ENCODE data around the gene ZIC5. TPM values are rescaled to one million over a fixed set of nuclear protein-coding genes. Genes with fewer than 3 reads are reported as not detected.

The ZIC5 gene
- total RNA-seq, 1 experiment from 2014 or later: 0.66 TPM

- ChIA-PET POLR2A (no interaction called here), CTCF (interaction anchor here (2.2 kb wide), 1 partner anchor 252 kb away, joined by 6 read pairs; no protein-coding TSS in a partner anchor)
- no peak for DNase-seq
- BruUV-seq (replicated peaks): no TSS peak
- Histone ChIP-seq H3K27me3 (replicated peaks; ENCODE audit: control insufficient read depth, insufficient read depth, low read length) (peaks cover 17% of the 10 kb centered on the region), H3K36me3 (ENCODE audit: control insufficient read depth, insufficient read depth, low read length) (no peaks in the 10 kb centered on the region), H3K4me1 (peaks cover 24% of the 10 kb centered on the region), H3K9me3 (no peaks in the 10 kb centered on the region), H3K4me3 (ENCODE audit: low read depth, low read length) (no peak overlapping the region)
- peak overlapping the region; percentile 64 for H3K4me3 Mint-ChIP-seq (ENCODE audit: unreplicated experiment)
- no peak overlapping the region for H3K27ac Mint-ChIP-seq (ENCODE audit: unreplicated experiment)
- TF ChIP-seq CTCF (IDR thresholded peaks at IDR 0.05; ENCODE audit: insufficient read depth in 1 of 2, low read depth in 1 of 2, low read length in 1 of 2, severe bottlenecking in 1 of 2, unreplicated experiment in 1 of 2): no peak
- peaks cover 35% of the 10 kb centered on the region for H3K27me3 Mint-ChIP-seq (ENCODE audit: insufficient read depth, unreplicated experiment)
- intact Hi-C loops (cut with micrococcal nuclease; ENCODE audit: unreplicated experiment): loop anchor here (5.0 kb wide), 3 partner anchors 104 to 534 kb away; partner anchors contain the start of gene PCCA
- no peaks in the 10 kb centered on the region for H3K9me3 Mint-ChIP-seq (ENCODE audit: unreplicated experiment)
- H3K4me1 Mint-ChIP-seq (ENCODE audit: low read depth, unreplicated experiment): peaks cover 9% of the 10 kb centered on the region
- no peaks in the 10 kb centered on the region for H3K36me3 Mint-ChIP-seq (ENCODE audit: insufficient read depth, unreplicated experiment)
These were observed 12.2 kb upstream of the ZIC5 start for GRCh38 chr13:99983499-99984401.

GRCh38 chr13:99982731-99983498 is 11.3 kb upstream of the ZIC5 start:
- BruUV-seq (replicated peaks): no TSS peak
- ChIA-PET POLR2A (interaction anchor here (1.0 kb wide), 1 partner anchor 107 kb away, joined by 4 read pairs; no protein-coding TSS in a partner anchor), CTCF (interaction anchor here (0.6 to 2.2 kb wide), 5 partner anchors 13 to 252 kb away, joined by 3 to 6 read pairs (median 4); no protein-coding TSS in a partner anchor)
- peak overlapping the region; percentile 59 for H3K4me3 ChIP-seq (ENCODE audit: low read depth, low read length)
- intact Hi-C loops (cut with micrococcal nuclease; ENCODE audit: unreplicated experiment): loop anchor here (5.0 kb wide), 3 partner anchors 104 to 534 kb away; partner anchors contain the start of gene PCCA
- H3K27me3 Mint-ChIP-seq (ENCODE audit: insufficient read depth, unreplicated experiment): peaks cover 41% of the 10 kb centered on the region
- H3K9me3 Mint-ChIP-seq (ENCODE audit: unreplicated experiment): no peaks in the 10 kb centered on the region
- H3K27ac Mint-ChIP-seq (ENCODE audit: unreplicated experiment): no peak overlapping the region
- peak in 1 of 2 experiments; percentile 25 for DNase-seq
- H3K36me3 ChIP-seq (ENCODE audit: control insufficient read depth, insufficient read depth, low read length): no peaks in the 10 kb centered on the region
- peaks cover 5% of the 10 kb centered on the region for H3K36me3 Mint-ChIP-seq (ENCODE audit: insufficient read depth, unreplicated experiment)
- H3K4me1 Mint-ChIP-seq (ENCODE audit: low read depth, unreplicated experiment): peaks cover 9% of the 10 kb centered on the region
- no peaks in the 10 kb centered on the region for H3K9me3 ChIP-seq
- no peak for TF ChIP-seq CTCF (IDR thresholded peaks at IDR 0.05; ENCODE audit: insufficient read depth in 1 of 2, low read depth in 1 of 2, low read length in 1 of 2, severe bottlenecking in 1 of 2, unreplicated experiment in 1 of 2)
- H3K4me3 Mint-ChIP-seq (ENCODE audit: unreplicated experiment): peak overlapping the region; percentile 56
- H3K4me1 ChIP-seq: peaks cover 24% of the 10 kb centered on the region
- H3K27me3 ChIP-seq (replicated peaks; ENCODE audit: control insufficient read depth, insufficient read depth, low read length): peaks cover 19% of the 10 kb centered on the region
